Vagina (tissue), 2 donors: ENCODE measurements around the gene LCP1.

Experiments
- POLR2A ChIP-seq, 2 donors: fragments of 450-650 bp; IDR thresholded peaks; one replicate each; pipeline ENCODE4 v1.6.1; 2017; ENCODE audit warnings: antibody characterized with exemption in 2 of 2, mild to moderate bottlenecking in 2 of 2, moderate library complexity in 2 of 2
- POLR2AphosphoS5 ChIP-seq, 2 donors: sonication (generic); formaldehyde crosslinking; IDR thresholded peaks; one replicate each; pipeline ENCODE4 v1.9.0; 2017; ENCODE audit warnings: antibody characterized with exemption in 2 of 2, mild to moderate bottlenecking in 2 of 2, low read depth in 1 of 2; ENCODE audit not compliant: insufficient read depth in 1 of 2
- TF ChIP-seq, protein P1 (sequence below), 3 experiments: fragments of 450-650 bp in 2 of 3; fragments of 200-600 bp in 1 of 3; sonication (generic) in 1 of 3; IDR thresholded peaks; one replicate each; pipeline ENCODE4 v1.5.1; 2017 to 2019; ENCODE audit warnings: antibody characterized with exemption in 3 of 3, mild to moderate bottlenecking in 2 of 3, moderate library complexity in 2 of 3

DNA sequence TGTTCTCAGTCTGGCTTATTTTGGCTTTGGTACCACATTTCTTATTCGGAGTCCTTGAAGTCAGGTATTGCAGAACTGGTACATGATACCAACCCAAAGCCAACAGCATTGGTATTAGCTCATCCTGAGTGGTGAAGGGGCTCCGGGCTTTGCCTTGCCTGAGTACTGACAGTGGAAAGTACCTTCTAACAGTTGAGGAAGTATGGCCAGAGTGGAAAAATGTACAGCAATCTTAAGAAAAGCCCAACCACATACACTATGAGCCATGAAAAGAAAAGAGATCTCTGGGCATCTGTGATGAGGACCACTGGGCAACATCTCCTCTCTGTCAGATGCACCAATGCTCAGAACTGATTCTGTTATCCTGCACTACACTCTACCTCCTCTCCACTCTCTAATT is 8.3 kb downstream of the LCP1 start:
- TF ChIP-seq, protein P1, sequence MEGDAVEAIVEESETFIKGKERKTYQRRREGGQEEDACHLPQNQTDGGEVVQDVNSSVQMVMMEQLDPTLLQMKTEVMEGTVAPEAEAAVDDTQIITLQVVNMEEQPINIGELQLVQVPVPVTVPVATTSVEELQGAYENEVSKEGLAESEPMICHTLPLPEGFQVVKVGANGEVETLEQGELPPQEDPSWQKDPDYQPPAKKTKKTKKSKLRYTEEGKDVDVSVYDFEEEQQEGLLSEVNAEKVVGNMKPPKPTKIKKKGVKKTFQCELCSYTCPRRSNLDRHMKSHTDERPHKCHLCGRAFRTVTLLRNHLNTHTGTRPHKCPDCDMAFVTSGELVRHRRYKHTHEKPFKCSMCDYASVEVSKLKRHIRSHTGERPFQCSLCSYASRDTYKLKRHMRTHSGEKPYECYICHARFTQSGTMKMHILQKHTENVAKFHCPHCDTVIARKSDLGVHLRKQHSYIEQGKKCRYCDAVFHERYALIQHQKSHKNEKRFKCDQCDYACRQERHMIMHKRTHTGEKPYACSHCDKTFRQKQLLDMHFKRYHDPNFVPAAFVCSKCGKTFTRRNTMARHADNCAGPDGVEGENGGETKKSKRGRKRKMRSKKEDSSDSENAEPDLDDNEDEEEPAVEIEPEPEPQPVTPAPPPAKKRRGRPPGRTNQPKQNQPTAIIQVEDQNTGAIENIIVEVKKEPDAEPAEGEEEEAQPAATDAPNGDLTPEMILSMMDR (IDR thresholded peaks at IDR 0.05), result no peak
- no peak for TF ChIP-seq POLR2A (IDR thresholded peaks at IDR 0.05)
- TF ChIP-seq POLR2AphosphoS5 (IDR thresholded peaks at IDR 0.05; ENCODE audit: insufficient read depth in 1 of 2, low read depth in 1 of 2), result no peak
